MG63 (cell line): ENCODE data around the gene SCFD1. TPM values are rescaled to one million over a fixed set of nuclear protein-coding genes. Genes with fewer than 3 reads are reported as not detected.
"Not testable (repeated sequence)": the region's sequence is repeated elsewhere in the genome, so short reads cannot be mapped to it uniquely, and the experiment has no call there.

ENCODE experiments used
- DNase-seq: peaks from one replicate; pipeline ENCODE4 v3.0.0-alpha.2; 2020
- H3K27me3 ChIP-seq: fragments of 250-450 bp; sonication (Bioruptor Pico); 2 replicates; pipeline ENCODE4 v1.5.1; 2020; ENCODE audit warnings: mild to moderate bottlenecking, moderate library complexity
- H3K36me3 ChIP-seq: fragments of 250-450 bp; sonication (Bioruptor Pico); 2 replicates; pipeline ENCODE4 v1.5.1; 2020; ENCODE audit warnings: mild to moderate bottlenecking, moderate library complexity
- H3K4me3 ChIP-seq: fragments of 250-450 bp; sonication (Bioruptor Pico); 2 replicates; pipeline ENCODE4 v1.5.1; 2020; ENCODE audit warnings: mild to moderate bottlenecking, moderate library complexity
- H3K9me3 ChIP-seq: fragments of 250-450 bp; sonication (Bioruptor Pico); 2 replicates; pipeline ENCODE4 v1.5.1; 2020; ENCODE audit warnings: mild to moderate bottlenecking, moderate library complexity
- total RNA-seq: library from RNA; depleted of rRNA; stranded (reverse); fragments of >200 nt; shearing (Covaris generic); gene quantifications from 2 replicates; pipeline ENCODE4 v1.2.3, GENCODE V29; 2014; ENCODE audit warnings: low replicate concordance

The SCFD1 gene
- total RNA-seq, 1 experiment from 2014 or later, result 57.4 TPM

DNA sequence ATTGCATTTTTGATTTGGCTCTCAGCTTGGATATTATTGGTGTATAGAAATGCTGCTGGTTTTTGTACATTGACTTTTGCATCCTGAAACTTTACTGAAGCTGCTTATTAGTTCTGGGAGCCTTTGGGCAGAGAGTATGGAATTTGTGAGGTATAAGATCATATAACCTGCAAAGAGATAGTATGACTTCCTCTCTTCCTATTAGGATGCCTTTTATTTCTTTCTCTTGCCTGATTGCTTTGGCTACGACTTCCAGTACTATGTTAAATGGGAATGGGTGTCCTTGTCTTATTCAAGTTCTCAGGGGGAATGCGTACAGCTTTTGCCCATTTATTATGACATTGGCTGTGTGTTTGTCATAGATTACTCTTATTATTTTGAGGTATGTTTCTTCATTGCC lies 23.5 kb downstream of the SCFD1 start:
- no peak for DNase-seq
- Histone ChIP-seq H3K27me3 (no peaks in the 10 kb centered on the region), H3K36me3 (peaks cover 23% of the 10 kb centered on the region)

DNA sequence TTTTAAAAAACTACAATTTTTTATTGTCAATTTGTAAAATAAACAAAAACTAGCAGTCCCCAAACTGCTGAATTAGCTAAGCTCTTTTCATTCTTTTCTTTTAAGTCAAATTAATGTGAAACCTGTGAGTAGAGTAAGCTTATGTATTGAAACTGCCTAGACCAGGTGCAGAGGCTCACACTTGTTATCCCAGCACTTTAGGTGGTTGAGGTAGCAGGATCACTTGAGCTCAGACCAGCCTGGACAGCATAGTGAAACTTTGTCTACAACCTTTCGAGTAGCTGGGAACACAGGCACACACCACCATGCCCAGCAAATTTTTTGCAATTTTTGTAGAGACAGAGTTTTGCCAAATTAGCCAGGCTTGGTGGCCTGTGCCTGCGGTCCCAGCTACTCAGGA lies 26.4 kb downstream of the SCFD1 start:
- Histone ChIP-seq H3K36me3 (peaks cover 31% of the 10 kb centered on the region), H3K9me3 (peaks cover 3% of the 10 kb centered on the region; the same call in 1 of the 2 replicates), H3K4me3 (no peak overlapping the region), H3K27me3 (no peaks in the 10 kb centered on the region)
- no peak for DNase-seq

More for the DNA sequence above, 23.5 kb downstream of the SCFD1 start:
- Histone ChIP-seq H3K9me3 (peaks cover 3% of the 10 kb centered on the region; the same call in 1 of the 2 replicates), H3K4me3 (no peak overlapping the region)

DNA sequence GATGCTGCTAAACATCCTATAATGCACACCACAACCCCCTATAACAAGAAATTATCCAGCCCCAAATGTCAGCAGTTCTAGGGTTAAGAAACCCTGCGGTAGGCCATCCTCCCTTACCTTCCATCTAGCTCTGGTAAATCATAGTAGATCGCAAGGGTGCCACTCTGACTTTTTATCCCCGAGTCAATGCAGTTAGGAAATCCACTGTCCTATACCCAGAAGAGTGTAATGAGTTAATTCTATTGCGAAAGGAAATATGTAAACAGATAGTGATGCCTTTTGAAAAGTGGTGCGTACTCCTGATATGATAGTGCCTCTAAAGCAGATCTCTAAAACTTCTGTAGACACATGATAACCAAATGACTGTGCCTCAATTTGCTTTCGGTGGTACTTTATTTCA lies 29.8 kb downstream of the SCFD1 start:
- no peaks in the 10 kb centered on the region for H3K27me3 ChIP-seq
- H3K36me3 ChIP-seq, result peaks cover 27% of the 10 kb centered on the region
- DNase-seq, result no peak
- no peaks in the 10 kb centered on the region for H3K9me3 ChIP-seq
- no peak overlapping the region for H3K4me3 ChIP-seq

DNA sequence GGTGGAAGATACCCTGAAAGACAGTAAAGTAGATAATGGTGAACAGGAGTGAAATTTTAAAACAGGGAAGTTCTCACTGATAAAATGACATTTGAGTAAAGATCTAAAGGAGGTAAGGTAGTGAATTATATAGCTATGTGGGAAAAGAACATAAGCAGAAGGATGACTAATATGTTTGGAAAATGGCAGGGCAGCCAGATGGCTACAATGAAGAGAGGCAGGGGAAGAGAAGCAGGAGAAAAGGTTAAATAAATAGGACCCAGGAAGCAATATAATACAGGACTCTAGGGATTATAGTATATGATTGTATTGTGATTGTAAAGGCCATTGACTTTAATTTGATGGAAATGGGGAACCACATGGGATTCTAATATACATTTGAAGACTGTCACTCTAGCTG lies 33.0 kb downstream of the SCFD1 start:
- Histone ChIP-seq H3K9me3 (no peaks in the 10 kb centered on the region), H3K27me3 (no peaks in the 10 kb centered on the region), H3K36me3 (peaks cover 40% of the 10 kb centered on the region), H3K4me3 (no peak overlapping the region)
- no peak for DNase-seq

DNA sequence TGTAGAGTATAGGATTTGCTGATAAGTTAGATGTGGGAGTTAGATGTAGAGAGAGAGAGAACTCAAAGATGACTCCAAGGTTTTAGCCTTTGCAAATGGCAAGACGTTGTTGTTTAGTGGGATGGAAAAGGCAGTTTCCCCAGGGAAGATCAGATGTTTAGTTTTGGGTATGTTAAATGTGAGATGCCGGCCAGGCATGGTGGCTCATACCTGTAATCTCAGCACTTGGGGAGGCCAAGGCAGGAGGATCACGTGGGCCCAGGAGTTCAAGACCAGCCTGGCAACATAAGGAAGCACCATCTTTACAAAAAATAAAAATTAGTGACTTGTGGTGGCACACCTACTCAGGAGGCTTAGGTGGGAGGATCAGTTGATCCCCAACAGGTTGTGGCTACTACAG lies 33.5 kb downstream of the SCFD1 start:
- no peak for DNase-seq
- no peaks in the 10 kb centered on the region for H3K9me3 ChIP-seq
- H3K27me3 ChIP-seq, result no peaks in the 10 kb centered on the region
- no peak overlapping the region for H3K4me3 ChIP-seq
- H3K36me3 ChIP-seq, result peaks cover 45% of the 10 kb centered on the region

DNA sequence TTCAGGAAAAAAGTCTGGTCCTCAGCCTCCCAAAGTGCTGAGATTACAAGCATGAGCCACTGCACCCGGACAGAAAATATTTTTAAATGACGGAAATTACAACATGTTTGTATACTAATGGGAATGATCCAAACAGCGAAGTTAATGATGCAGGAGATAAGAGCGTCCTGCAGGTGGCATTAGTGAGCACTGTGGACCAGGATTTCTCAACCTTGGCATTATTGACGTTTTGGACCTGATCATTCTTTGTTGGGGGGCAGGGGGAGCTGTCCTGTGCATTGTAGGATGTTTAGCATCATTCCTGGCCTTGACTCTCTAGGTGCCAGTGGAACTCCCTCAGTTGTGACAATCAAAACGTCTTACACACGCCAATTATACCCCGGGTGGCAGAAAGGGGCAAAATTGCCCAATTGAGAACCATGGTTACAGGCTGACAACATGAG lies 34.1 kb downstream of the SCFD1 start:
- no peak overlapping the region for H3K4me3 ChIP-seq
- no peak for DNase-seq
- H3K36me3 ChIP-seq, result peaks cover 43% of the 10 kb centered on the region
- H3K9me3 ChIP-seq, result no peaks in the 10 kb centered on the region
- H3K27me3 ChIP-seq, result no peaks in the 10 kb centered on the region

DNA sequence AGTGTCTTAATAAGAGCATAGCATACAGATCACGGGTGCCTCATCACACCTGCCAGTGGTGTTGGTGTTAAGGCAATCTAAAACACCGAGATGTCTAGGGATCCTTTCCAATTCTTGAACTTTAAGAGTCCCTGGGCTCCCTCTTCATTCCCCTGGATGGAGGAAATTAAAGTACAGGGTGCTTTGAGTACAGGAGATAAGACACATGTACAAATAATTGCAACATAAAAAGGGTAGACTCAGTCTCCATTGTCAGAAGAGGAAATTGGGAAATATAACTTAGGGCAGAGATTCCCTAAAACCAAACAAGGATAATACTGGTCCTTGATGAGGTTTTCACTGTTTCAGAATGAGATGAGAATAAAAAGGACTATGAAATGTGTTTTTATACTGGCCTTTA lies 34.9 kb downstream of the SCFD1 start:
- no peak for DNase-seq
- H3K36me3 ChIP-seq, result peaks cover 43% of the 10 kb centered on the region
- H3K27me3 ChIP-seq, result no peaks in the 10 kb centered on the region
- no peak overlapping the region for H3K4me3 ChIP-seq
- H3K9me3 ChIP-seq, result no peaks in the 10 kb centered on the region

DNA sequence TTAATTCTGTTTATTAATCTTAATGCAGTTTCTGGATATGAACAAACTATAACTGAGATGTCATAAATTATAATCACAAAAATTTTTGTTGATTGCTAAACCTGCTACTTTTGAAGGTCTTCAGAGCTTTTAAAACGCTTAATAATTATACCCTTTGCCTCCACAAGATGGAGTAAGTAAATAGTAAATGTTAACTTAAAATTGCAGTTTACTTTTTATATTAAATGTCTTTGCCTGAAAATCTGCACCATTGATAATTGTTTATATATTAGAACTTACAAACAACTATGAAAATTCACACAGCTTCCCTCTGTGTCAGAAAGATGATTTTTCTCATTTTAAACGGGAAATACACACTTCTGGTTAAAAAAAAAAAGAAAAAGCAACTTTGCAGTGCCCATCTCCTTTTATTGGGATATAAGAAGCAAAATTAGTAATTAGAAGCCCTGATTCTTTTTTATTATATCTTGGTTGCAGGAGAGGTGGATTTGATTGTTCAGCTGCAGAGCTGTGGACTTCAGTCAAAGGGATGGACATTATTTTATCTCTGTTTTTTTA lies 35.6 kb downstream of the SCFD1 start:
- H3K4me3 ChIP-seq, result no peak overlapping the region
- no peaks in the 10 kb centered on the region for H3K9me3 ChIP-seq
- peaks cover 44% of the 10 kb centered on the region for H3K36me3 ChIP-seq
- no peak for DNase-seq
- H3K27me3 ChIP-seq, result no peaks in the 10 kb centered on the region

DNA sequence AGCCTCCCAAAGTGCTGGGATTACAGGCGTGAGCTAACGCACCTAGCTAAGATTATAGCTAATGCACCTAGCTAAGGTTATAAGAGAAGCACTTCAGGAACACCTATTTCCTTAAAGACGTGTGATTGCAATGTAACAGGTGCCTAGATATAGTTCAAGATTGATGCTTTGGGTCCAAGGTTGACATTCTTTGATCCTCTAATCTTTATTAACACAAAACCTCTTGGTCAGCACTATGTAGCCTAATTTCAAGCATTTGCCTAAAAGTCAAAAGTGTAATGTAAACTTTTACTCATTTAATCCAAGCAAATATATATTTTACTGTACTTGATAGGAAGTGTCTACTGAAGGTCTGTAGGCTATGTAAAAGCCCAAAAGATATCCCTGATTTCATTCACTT lies 36.5 kb downstream of the SCFD1 start:
- Histone ChIP-seq H3K4me3 (no peak overlapping the region), H3K9me3 (no peaks in the 10 kb centered on the region), H3K36me3 (peaks cover 46% of the 10 kb centered on the region), H3K27me3 (no peaks in the 10 kb centered on the region)
- no peak for DNase-seq

DNA sequence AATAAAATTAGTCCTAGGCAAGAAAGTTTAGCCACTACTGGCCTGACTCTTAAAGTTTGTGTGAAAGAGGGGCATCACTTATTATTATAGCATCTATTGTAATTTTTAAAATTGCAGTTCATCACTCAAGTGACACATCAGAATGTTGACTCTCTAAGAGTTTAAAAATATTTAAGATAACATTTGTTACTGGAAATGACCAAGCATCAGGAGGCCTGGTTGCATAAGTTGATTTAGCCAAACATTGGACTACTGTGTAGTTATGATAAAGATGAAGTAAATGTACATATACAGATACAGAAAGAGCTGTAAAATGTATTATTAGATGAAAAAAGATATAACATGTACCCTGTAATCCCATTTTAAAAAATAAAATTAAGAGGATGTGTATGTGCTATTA lies 47.5 kb downstream of the SCFD1 start:
- no peaks in the 10 kb centered on the region for H3K27me3 ChIP-seq
- peaks cover 2% of the 10 kb centered on the region for H3K36me3 ChIP-seq
- no peaks in the 10 kb centered on the region for H3K9me3 ChIP-seq
- H3K4me3 ChIP-seq, result no peak overlapping the region
- no peak for DNase-seq

DNA sequence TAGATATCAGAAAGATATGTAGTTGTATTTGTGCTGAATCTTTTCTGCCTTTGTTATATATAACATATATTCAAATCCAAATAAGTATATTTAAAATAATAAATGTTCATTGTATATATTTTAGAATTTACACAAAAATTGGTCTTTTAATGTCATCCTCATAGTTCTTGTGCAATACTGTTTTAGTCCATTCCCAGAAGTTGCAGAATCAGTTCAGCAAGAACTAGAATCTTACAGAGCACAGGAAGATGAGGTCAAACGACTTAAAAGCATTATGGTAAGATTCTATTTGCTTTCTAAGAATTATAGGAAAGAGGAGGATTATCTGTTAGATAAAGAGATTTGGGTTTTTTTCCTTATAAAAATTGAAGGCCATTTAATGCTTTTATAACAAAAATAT lies 51.0 kb downstream of the SCFD1 start:
- Histone ChIP-seq H3K4me3 (no peak overlapping the region), H3K36me3 (peaks cover 7% of the 10 kb centered on the region), H3K9me3 (no peaks in the 10 kb centered on the region), H3K27me3 (no peaks in the 10 kb centered on the region)
- DNase-seq, result no peak

DNA sequence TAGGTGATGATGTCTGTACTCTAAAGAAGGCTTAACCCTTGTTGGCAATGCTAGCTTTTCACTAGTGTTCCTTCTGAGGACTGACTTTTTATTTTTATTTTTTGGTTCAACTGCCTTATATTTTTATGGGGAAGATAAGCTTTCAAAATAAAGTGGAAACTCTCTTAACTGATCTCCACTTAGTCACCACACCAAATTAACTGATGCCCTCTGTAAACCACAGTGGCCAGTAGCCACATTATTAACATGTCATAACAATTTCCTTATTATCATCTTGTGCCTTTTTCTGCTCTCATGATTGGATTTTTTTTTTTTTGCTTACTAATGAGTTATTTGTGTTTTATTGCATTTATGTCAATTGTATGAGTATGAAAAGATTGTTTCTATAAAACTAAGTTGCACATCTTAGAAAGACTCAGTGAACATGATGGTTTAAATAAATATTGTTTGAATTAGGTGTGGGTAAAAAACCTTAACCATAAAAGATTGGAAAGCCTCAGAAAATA lies 56.9 kb downstream of the SCFD1 start:
- H3K36me3 ChIP-seq, result peaks cover 20% of the 10 kb centered on the region

DNA sequence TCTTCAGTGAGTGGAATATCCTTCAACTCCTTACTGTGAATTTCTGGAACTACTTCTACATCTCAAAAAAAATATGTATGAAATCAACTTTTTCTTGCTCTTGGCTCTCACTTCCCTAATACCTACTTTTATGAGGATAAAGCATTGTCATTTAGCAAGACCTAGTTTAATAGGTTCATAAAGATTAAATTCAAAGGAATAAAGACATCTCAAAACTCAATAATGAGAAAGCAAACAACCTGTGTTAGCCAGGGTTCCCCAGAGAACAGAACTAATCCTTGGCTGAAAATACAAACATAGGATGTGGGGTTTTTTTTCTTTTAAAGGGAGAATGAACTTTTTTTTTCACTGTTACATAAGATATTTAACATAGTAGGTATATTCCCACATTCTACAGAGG lies 57.9 kb downstream of the SCFD1 start:
- Histone ChIP-seq H3K9me3 (no peaks in the 10 kb centered on the region), H3K27me3 (no peaks in the 10 kb centered on the region), H3K36me3 (peaks cover 20% of the 10 kb centered on the region), H3K4me3 (no peak overlapping the region)
- no peak for DNase-seq

More for the DNA sequence above, 56.9 kb downstream of the SCFD1 start:
- Histone ChIP-seq H3K4me3 (no peak overlapping the region), H3K9me3 (no peaks in the 10 kb centered on the region), H3K27me3 (no peaks in the 10 kb centered on the region)
- no peak for DNase-seq

DNA sequence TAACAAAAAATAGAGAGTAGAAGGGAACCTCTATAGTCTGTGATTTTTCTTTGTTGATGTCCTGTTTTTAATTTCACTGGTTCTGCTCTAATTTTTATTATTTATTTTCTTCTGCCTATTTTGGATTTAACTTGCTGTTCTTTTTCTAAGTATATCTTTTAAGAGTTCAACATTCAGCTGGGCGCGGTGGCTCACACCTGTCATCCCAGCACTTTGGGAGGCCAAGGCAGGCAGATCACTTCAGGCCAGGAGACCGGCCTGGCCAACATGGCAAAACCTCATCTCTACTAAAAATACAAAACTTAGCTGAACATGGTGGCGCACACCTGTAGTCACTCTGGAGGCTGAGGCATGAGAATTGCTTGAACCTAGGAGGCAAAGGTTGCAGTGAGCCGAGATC lies 58.7 kb downstream of the SCFD1 start:
- peaks cover 13% of the 10 kb centered on the region for H3K36me3 ChIP-seq
- not testable (repeated sequence) for DNase-seq, H3K27me3 ChIP-seq, H3K4me3 ChIP-seq, H3K9me3 ChIP-seq

DNA sequence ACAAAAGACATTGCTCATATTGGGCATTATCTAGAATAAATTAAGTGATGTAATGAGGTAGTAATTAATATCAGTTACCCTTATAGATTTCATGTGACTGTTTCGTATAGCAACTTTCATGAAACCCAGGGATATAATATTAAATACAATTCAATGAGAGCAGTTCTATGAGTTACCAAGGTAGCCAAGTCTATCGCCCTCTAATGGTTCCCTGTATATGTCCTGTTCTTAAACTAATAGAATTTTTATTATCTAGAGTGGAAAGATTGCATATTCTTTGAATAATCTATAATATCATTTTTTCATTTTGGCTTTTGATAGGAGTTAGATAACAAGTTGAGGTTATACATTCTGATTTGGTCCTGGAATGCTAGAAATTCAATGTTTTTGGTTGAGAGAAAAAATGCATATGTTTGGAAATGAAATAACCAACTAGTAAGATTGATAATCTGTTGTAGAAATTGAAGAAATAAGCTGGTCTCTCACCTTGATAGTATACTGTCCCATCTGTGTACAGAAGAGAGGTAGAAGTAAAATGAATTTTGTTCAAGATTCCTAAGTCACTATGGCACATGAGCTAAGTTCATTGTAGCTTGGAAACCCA lies 59.7 kb downstream of the SCFD1 start:
- H3K9me3 ChIP-seq, result no peaks in the 10 kb centered on the region
- peaks cover 13% of the 10 kb centered on the region for H3K36me3 ChIP-seq
- H3K27me3 ChIP-seq, result no peaks in the 10 kb centered on the region
- no peak for DNase-seq
- no peak overlapping the region for H3K4me3 ChIP-seq

DNA sequence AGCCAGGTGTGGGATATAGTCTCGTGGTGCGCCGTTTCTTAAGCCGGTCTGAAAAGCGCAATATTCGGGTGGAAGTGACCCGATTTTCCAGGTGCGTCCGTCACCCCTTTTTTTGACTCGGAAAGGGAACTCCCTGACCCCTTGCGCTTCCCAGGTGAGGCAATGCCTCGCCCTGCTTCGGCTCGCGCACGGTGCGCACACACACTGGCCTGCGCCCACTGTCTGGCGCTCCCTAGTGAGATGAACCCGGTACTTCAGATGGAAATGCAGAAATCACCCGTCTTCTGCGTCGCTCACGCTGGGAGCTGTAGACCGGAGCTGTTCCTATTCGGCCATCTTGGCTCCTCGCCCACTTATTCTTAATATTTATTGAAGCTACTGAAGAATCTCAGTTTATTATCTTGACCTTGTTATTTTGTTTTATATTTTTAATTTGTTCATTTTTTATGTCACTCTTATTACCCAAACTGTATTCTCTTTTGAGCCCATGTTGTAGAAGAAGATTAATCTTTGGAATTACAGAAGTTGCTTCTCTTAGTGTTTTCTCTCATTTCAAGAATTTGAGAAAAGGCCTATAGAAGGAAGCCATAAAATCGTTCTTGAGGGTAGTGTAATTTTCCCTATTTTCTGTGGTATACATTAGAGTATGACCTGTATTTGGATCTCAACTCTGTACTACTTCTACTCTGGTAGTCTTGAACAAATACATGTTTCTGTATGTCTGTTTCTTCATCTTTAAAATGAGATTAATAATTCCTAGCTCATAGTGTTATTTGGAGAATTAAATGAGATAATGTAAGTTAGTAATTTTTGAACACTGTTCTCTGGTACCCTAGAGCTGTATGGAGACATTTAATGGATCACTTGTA lies 68.6 kb downstream of the SCFD1 start:
- not testable (repeated sequence) for H3K4me3 ChIP-seq, H3K36me3 ChIP-seq, DNase-seq

DNA sequence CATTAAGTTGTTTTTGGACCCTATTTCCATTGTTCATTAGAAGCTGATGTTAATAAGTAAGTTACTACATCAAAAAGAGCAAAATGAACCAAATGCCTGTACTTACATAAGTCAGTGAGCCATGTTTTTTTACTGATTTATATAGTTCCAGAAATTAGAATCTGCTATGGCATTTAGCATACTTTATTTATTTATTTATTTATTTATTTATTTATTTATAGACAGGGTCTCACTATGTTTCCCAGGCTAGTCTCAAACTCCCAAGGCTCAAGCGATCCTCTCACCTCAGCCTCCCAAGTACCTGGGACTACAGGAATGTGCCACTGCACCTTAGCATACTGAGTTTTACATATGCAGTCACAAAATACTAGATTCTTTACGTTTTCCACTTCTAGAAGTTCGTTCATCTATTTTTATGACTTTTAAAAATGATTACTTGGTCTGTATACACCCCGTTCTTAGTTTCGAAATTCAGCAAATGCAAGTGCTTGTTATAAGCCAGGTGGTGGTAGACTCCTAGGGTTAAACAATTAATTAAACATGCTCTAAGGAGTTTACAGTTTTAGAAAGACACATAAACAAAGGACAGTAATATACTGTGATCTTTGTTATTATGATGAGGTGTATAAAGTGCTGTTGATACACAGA lies 69.8 kb downstream of the SCFD1 start:
- H3K4me3 ChIP-seq, result no peak overlapping the region
- no peaks in the 10 kb centered on the region for H3K27me3 ChIP-seq
- H3K36me3 ChIP-seq, result peaks cover 3% of the 10 kb centered on the region; the same call in 1 of the 2 replicates
- H3K9me3 ChIP-seq, result no peaks in the 10 kb centered on the region
- DNase-seq, result no peak

More for the DNA sequence above, 68.6 kb downstream of the SCFD1 start:
- not testable (repeated sequence) for H3K27me3 ChIP-seq, H3K9me3 ChIP-seq
